GM19043 (cell line): Measurements from ENCODE around the gene APBB1.

ENCODE experiments used
- ATAC-seq: cut with Tn5 transposase; IDR thresholded peaks from one replicate; pipeline ENCODE4 v1.9.1; 2021; ENCODE audit warnings: low read depth; ENCODE audit not compliant: unreplicated experiment

The APBB1 gene

DNA sequence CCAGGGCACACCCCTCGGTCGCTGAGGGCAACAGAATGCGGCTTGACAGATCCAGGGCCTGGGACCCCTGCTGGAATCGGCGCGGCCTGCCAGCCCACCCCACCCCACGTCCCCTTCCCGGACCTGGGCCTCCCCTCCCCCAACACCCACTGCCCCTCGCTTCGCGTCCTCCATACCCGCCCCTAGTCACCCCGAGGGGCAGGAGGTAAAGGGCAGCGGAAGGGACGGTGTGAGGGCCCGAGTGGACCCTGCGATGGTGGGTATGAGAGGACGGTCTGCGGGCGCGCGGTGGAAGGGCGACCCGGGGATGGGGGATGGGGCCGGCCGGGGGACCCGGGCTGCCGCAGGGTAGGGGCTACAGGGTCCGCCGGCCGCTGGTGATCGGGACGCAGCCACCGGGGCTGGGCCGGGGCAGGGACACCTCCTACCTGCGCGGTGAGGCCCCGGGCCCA is 311 bp downstream of the APBB1 start:
- peak; percentile 11 for ATAC-seq

DNA sequence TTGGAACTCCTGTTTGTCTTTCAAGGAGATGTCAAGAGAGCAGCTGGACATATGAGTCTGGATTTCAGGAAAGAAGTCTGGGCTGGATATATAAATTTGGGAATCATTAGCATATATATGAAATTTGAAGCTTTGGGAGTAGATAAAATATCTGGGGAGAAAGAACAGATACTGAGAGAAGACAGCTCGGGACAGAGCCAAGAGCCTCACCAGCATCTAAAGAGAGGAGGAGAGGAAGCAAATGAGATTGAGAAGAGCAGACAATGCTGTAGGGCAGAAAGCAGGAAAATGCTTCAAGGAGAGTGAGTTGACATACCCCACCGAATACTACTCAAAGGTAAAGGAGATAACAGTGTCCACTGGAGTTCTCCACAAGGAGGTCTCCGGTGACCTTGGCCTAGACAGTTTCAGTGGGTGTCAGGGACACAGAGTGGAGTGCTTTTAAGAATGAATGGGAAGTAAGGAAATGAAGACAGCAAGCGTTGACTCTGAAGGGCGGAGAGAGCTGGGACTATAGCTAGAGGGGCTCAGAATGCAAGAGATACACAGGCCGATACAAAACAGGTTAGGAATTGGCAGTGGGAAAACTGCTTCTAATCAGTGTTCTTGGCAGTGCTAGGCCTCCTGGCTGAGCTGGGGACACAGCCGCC is 862 bp downstream of the APBB1 start:
- no peak for ATAC-seq

DNA sequence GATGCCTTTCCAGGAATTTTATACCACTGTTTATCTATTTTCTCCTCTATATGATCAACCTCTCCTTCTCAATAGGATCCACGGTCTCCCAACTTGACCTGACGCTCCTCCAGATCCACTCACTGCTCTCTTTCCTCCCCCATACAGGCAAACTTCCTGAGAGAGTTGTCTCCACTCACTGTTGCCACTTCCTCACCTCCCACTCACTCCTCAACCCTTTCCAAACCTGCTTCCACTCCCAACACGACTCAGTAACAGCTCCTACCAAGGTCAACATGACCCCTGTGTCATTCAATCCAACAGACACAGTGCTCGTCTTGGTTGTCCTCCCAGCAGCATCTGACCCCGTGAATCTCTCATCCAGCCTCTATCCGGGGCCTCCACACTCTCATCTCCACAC is 3.1 kb downstream of the APBB1 start:
- ATAC-seq = no peak

DNA sequence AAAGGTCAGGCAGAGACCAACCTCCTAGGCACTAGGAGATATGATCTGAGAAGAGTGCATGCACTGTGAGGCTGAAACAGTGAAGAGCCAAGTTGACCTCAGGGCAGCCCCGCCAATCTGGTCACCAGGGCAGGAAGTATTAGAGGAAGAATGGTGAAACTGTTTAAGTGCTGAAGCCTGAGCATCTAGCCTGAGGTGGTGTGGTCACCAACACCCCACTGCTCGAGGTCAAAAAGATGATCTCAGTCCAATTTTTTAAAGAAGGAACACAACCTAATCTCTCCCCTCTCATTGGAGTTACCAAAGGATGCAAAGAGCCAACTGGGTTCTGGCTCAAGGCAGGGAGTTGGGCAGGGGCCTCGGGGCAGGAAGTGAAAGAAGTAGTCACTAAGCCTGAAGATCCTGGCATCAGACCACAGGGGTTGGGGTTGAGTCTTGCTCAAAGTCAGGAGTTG is 4.0 kb downstream of the APBB1 start:
- ATAC-seq = peak; percentile 35

DNA sequence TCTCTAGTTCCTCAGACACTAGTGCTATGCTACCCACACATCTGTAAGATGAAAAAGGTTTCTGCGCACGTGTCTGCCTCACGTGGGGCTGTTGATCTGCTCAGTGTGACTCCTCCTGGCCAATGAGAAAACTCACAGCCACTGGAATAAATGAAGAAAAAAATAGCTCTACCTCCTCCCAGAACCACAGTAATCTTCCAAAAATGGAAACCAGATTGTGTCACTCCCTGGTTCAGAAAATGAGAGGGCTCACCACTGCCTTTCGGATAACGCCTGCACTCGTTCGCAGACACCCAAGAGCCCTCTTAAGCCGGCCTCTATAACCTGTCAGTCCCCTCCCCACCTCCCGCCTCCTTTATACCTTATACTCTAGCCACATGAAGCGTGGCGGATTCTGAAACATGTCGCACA is 5.1 kb downstream of the APBB1 start:
- ATAC-seq = no peak

DNA sequence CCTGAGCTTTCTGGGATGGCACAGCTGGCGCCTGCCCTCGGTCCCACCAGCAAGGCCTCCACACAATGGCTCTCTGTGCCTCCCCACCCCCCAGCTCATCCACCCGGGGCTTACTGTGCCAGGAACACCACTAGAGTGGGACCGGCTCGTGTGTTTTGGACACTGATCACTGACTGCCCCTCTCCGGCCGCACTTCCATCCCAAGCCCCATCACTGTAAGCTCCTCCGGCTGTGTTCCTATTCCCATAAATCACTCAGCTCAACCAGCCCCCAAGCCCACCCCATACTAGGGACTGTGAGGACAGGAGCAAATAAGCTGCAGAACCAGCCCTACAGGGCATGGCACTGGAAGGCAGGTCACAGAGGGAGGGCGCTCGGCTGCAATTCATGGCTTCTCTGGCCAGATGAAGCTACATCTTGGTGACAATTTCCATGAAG is 7.3 kb downstream of the APBB1 start:
- no peak for ATAC-seq

DNA sequence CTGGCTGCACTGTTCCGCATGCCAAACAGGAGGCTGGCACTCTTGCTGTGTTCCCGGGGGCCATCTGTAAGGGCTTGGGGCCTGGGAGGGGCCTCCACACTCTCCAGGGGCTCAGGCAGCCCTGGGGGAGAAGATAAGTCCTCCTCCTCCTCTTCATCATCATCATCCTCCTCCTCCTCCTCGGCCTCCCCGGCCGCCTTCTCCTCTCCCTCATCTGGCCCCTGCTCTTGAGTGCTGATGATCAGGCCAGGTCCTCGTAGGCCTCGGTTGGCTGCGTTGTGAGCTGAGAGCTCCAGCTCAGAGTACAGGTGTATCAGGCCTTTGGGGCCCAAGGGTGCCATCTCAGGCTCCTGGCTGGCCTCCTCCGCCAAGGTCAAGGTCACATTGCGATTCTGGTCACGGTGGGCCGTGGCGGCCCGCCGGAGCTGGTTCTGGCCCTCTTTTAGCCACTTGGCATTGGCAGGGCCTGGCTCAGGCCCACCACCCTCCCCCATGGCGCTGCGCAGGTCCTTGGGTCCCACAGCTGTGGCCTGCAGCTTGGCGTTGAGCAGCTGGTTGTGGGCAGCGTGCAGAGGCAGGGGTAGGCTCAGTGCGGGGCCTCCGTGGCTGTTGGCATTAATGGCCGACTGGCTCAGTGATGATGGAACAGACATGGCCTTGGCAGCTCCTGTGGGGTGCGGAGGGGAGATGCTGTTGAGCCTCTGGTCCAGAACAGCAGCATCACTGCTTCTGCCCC is 8.0 kb downstream of the APBB1 start:
- no peak for ATAC-seq

DNA sequence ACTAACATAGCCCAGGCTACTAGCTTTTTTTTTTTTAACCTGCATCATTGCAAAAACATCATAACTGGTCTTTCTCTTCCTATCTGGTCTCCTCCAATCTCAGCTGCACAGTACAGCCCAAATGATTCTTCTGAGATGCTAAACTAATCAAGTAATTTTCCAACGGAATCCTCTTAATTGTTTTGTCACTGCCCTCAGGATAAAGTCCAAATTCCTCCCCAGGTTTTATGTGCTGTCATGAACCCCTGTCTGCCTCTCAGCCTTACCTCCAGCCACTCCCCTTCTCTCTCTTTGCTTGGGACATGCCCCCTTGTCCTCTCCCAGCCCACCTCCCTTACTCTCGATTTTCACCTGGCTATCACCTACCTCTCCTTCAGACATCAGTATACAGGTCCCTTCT is 12.5 kb downstream of the APBB1 start:
- ATAC-seq = no peak

DNA sequence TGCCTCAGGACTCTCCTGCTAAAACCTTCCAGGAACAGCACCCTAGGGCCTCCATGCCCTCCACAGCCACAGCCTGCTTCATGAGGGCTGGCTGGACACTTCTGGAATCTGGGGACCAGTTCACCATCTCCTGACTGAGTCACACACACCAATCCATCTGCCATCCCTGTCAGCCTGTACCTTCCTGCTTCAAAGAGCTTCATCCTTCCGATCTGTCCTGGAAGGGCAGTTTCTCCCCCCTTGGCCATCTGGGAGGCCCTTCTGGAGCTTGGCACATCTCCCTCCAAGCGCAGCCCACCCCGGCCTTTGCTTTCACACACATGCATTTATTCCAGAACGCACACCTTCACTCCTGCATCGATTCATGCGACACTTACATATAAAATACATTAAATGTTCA is 13.0 kb downstream of the APBB1 start:
- no peak for ATAC-seq

DNA sequence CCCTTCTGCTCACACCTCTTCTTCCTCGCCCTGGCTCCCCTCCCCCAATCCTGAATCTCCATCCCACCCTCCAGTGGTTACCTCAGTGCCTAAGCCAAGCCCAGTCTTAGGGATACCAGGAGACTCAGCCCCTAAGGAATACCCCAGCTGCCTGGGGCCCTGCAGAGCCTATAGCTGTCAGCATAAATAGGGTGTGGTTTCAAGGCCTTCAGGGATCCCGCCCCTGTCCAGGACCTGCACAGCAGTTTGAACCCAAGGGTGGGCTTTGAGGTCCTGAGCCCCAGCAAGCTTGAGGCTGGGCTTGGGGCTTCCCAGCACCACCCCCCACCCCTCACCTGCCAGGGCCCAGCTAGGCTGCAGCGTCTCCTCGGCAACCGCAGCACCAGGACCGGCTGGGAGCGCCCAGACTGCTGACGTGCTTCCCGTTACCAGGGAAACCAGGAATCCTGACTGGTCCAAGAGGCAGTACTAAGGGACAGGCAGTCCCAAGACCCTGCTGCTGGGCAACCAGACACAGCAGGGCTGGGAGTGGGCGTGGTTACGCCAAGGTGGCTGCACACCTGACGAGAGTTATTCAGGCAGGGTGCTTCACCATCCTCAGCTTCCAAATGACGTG is 13.7 kb downstream of the APBB1 start:
- no peak for ATAC-seq

DNA sequence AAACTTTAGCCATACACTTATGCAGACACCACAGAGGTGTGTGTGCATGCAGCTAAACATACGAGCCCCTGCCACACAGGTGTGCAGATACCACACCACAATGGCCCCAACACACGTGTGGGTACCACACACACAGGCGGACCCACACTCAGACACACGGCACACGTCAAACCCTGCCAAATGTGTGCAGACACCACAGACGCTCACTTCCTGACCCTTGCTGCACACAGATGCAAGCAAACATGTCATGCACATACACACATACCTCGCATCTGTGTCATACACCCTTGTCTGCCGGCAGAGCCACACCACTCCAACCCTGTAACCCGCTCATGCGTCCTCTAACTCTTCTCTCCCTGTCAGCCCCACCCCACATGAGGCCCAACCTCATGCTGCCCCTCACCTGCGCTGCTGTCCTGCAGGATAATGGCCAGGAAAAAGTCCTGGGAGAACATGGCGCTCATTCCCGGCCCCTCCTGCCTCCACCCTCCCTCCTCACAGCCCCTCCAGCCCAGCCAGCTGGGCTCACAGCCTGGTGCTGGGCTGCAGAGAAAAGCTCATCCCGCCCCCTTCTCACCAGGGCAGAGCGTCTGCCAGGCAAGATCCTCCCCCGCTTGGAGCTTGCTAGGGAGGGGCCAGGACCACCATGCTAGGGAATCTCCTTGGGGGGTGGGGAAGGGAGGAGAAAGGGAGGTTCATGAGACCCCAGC is 14.4 kb downstream of the APBB1 start:
- ATAC-seq = no peak

DNA sequence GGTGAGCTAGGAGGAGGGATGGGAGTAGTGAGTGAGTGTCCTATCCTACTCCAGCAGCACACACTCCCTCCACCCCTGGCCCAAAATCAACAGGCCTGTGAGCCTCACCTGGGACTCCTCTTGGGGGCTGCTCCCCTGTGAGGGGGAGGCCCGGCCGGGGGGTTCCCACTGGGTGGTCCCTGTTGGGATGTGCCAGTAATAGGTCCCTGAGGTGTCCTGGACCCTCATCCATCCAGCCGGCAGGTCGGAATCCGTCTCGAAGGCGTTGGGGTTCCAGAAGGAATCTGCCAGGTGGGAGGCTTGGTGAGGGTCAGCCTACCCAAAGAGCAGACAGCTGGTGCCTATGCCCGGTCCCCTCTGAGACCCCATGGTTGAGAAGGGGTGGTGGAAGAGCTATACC is 15.4 kb downstream of the APBB1 start:
- no peak for ATAC-seq

DNA sequence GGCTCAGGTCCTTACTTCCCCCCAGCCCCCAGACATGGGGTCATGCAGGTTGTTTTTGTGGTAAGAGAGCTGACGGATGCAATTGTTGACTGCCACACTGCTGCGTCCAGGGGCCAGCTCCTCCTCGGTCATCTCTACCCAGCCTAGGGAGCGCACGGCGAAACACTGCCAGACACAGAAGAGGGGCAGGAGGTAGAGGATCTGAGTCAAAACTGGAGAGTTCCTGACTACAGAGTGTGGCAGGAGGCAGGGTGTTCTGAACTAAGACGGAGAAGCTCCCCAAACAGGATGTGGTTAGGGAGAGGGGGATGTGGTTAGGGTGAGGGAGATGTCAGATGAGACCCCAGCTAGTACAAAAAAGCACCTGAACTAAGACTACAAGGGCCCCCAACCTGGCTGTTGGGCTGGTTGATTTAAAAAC is 16.3 kb downstream of the APBB1 start:
- ATAC-seq = peak; percentile 97

DNA sequence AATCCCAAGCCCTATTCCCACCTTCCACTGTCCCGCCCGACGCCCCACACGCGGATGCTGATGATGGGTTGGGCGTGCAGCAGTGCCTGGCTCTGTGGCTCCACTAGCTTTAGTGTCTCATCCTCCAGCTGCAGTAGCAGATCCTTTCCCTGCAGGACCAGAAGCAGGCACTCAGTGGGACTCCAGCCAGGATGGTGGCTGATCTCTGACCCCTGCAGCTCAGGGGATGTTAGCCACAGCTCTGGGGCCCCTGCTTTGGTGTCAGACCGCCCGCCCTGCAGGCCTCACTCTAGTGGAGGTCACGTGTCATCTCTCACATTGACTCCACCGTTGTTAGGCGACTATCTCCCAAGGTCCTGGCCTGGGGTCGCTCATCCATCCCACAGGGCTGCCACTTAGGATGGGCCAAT is 16.8 kb downstream of the APBB1 start:
- peak; percentile 24 for ATAC-seq

DNA sequence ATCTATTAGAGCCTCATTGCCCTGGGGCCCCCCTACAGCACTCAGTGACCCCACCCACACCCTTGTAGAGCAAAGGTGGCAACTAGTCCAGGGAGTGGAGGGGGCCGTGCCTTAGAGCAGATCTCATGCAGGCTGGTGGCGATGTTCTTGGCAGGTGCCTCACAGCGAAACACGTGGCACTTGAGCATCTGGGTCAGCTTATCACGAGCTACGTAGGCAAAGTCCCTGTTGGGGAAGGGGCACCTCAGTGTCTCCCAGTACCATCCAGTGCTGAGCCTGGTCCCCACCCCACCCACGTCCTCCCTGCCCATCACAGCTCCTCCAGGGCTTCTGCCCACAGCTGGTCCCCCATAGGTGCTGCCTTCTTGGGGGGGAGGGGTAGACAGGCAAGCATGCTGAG is 17.4 kb downstream of the APBB1 start:
- ATAC-seq = no peak

DNA sequence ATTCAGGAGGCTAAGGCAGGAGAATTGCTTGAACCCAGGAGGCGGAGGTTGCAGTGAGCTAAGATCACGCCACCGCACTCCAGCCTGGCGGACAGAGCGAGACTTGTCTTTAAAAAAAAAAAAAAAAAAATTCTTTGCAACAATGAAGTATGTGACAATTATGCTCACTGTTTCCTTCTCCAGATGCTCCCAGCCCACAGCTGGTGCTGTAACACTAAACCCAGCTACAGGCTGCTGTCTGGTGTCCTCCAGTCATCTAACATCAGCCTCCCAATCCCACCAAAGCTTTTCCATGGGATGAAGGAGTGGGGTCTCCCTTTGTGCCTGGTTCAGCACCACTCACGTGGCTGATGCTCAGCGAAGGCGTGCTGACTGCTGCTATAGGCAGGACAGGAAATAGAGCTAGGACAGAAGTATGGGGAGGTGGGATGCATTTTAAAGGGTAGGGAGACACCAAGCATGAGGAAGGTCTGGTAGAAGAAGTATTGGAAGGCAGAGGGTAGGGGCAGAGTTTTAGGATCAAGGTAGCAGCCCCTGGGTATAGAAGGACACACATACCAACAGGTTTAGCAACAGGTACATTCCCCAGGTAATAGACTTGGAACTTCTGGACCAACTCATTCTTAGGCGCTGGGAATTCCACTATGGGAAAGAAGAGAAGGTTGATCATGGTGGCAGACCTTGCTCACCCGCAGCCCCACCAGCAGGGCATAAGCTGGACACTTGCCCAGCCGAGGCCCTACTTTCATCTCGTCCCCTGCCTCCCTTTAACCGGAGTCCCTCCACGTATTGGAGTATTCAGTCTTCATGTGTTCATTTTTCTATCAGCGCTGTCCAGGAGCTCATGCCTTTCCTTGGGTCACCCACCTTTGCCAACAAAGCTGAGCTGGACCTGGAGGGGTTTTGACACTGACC is 18.2 kb downstream of the APBB1 start:
- ATAC-seq = no peak

DNA sequence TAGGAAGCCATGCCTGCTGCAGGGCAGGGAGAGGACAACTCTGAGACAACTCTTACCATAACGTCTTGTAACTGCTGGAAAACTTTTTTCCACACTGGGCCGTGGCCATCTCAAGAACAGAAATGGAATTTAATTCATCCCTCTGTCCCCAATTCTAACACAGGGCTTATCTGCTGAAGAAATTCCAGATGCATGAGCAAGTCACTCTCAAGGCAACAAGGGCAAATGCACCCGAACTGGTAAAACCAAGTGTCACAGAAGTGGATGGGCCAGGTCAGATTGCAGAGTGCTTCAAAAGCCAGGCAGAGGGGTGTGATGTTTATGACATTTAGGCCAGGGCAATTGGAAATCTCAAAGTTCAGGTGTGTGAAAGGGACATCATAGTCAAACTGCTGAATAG is 21.3 kb downstream of the APBB1 start:
- no peak for ATAC-seq

DNA sequence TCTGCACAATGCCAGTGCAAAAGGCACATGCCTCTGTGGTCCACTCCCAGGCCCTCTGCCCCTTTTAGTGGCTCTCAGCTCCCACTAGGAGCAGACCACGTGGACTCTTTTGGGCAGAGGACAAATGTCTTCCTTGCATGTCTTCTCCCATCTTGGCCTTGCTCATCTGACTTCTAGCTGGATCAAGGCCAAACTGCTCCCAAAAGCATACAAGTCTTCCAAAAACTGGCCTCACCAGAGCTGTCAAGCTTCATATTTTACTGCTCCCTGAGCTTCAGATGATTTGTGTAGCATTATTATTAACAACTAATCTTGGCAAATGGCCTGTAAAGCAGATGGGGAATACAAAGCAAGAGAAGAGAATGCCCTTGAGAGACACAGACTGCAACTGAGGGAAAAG is 21.7 kb downstream of the APBB1 start:
- ATAC-seq = no peak

DNA sequence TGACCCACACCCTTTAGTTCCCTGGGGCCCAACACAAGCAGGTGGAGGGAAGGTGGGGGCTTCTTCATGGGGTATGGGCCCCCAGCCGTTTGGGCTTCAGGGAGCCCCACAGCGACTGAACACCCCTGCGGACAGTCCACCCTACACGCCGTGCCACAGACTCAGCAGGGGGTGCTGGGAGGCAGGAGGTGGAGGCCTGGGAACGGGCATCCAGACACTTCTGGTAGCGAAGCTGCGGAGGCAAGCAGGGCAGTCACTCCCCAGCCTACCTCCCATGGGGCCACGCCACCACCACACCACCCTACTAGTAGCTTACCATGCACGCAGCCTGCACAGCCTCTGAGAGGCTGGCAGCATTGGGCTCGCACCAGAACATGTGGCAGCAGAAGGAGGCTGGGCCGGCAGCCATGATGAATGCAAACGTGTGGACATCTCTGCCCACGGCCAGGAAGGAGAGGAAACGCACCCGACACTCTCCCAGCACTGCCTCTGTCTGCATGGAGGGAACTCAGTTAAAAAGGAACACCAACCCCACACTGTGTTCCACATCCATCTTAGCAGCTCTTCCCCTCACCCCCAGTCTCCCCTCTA is 23.3 kb downstream of the APBB1 start:
- ATAC-seq = no peak
